GM21619 (cell line): ENCODE results near the gene CEP120.
"Not testable (repeated sequence)": the region's sequence is repeated elsewhere in the genome, so short reads cannot be mapped to it uniquely, and the experiment has no call there.

Experiments used
- ATAC-seq: cut with Tn5 transposase; IDR thresholded peaks from one replicate; pipeline ENCODE4 v1.9.1; 2021; ENCODE audit not compliant: unreplicated experiment

CEP120 gene

GRCh38 chr5:123391009-123391408, 32.2 kb downstream of the CEP120 start:
- ATAC-seq = no peak

- no peak for ATAC-seq
Measured at GRCh38 chr5:123389794-123390193, 33.4 kb downstream of the CEP120 start.

DNA sequence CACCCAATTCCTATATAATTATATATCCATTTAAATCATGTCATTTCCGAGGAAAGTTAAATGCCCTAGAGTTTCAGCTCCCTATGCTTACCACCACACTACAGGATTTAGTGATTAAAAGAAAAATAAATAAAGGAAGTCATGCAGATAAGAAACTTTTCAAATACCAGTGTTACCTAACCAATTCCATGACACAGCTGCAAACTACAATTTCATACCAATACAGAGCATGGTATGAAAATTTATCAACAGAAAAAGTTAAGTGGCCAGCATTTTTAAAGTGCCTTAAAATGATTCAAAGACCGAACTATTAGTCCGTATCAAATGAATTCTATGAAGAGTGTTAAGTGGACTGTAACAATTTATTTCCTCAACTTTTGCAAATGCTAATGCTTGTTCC, 35.9 kb downstream of the CEP120 start:
- ATAC-seq = no peak

DNA sequence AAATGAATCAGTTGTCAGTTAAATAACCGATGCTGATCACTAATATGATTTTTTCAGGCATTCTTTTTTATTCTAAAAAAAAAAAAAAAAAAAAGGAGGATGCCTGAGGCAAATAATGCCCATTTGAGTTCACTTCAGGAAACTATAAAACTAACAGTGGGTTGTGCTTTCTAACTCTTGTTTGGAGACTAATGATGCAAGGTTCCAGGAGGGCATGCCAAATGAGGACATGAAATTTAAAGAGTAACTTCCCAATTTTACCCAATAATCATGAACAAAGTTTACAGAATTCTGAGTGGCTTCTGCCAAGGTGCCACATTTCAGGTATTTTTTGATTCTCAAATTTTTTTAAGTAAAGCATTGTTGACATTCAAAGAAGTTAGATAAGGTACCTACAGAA, 41.0 kb downstream of the CEP120 start:
- no peak for ATAC-seq

DNA sequence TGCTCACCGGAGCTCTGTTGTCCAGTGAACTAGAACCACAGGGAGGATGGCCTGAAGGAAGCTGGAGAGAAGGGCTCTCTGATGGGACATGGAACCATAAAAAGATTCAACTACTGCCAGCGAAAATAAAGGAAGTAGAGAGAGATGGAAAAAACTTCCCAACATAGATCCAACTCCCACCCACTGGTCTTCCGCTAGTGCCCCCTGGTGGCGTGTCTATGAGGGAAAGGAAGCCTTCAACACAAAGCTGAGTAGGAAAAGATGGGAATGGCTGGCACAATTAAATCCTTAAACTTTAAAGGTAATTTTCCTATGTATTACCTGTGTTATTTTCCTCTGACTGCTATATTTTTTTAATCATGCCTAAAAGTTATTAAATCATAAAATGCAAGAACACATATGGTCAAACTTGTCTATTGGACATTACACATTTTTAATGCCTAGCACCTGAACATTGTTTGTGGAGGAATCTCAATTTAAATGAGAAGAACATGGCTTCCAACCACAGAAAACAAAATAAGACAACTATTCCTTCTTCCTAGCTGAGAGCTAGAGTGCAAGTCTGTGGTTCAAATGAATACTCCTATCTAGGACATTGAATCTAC, 51.5 kb downstream of the CEP120 start:
- ATAC-seq = no peak

DNA sequence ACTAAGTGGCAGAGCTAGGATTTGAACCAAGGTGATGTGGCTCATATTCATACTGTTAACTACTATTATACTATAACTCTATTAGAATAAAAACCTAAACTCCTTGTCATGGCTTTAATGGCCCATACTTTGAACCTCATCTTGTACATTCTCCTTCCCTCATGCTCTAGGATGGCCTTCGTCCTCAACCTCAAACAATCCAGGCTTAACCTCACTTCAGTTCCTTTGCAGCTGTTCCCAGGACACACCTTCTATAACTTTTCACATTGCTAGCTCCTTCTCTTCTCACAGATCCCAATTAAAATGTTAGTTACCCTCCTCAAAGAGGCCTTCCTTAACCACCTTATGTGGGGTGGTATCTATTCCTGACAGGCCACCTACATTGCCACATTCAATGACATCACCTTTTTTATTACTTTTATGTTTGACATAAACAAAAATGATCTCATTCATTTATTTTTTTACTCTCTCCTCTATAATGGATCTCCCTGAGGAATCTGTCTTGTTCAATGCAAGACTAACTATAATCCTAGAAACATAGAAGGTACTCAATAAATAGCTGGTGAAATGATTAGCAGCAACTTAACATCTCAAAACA, 53.7 kb downstream of the CEP120 start:
- no peak for ATAC-seq

DNA sequence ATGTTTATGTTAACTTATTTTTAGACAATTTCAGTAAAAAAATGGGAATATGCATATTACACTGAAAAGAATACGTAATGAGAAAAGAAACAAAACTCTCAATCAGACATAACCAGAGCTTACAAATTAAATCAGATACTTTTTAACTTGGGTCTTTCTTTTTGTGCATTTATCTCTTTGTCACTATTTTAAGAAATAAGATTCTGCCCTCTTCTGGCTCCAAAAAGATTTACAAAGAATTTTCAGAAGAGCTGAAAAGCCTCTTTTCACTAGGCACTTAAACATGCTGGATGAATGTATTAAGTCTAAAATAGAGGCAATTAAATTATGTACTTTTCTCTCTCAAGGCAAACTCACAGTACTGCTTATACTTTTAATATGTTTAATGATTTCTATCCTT, 55.5 kb downstream of the CEP120 start:
- no peak for ATAC-seq

GRCh38 chr5:123365156-123365555, 58.0 kb downstream of the CEP120 start:
- ATAC-seq = no peak

GRCh38 chr5:123364441-123365155, 58.6 kb downstream of the CEP120 start:
- ATAC-seq = no peak

- no peak for ATAC-seq
Measured at GRCh38 chr5:123360910-123361309, 62.3 kb downstream of the CEP120 start.

DNA sequence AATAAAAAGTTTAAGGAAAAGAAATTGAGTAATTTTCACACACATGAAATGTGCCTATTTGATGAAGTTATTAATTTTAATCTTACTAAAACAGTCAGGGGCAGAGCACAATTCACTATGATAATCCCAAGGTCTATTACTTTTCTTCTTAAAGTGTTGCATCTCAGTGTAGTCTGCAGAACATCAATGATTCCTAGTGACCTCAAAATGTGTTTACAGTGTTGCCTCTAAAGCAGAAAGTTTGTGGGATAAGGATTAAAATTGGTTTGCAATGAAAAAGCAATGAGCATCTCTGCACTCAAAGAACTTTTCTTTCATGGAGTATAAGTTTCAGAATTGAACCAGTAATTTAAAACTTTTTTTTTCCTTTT, 63.0 kb downstream of the CEP120 start:
- ATAC-seq = no peak

- ATAC-seq = no peak
Measured at GRCh38 chr5:123359454-123360200, 63.6 kb downstream of the CEP120 start.

DNA sequence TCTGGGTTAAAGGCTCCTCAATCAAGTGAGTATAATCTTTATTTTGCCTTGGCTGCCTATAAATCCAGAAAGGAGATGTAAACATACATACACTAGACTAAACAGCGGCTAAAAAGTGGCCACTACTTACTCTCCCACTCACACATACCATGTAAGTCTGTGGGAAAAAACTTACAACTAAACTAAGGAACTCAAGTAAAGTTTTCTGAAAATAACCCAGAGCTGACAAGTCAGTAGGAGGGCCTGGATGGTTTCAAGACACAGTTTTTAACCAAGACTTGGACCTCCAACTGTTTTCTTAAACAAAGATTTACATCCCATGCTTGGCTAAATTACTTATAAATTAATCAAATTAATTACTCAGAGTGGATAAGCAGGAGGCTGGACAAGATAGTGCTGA, 64.5 kb downstream of the CEP120 start:
- no peak for ATAC-seq

GRCh38 chr5:123358304-123358703, 64.9 kb downstream of the CEP120 start:
- no peak for ATAC-seq

- no peak for ATAC-seq
Measured at GRCh38 chr5:123351820-123352219, 71.4 kb downstream of the CEP120 start.

- ATAC-seq = no peak
Measured at GRCh38 chr5:123351240-123351639, 72.0 kb downstream of the CEP120 start.

- ATAC-seq = no peak
Measured at GRCh38 chr5:123350742-123351141, 72.5 kb downstream of the CEP120 start.

GRCh38 chr5:123344816-123345426, 78.3 kb downstream of the CEP120 start:
- no peak for ATAC-seq

DNA sequence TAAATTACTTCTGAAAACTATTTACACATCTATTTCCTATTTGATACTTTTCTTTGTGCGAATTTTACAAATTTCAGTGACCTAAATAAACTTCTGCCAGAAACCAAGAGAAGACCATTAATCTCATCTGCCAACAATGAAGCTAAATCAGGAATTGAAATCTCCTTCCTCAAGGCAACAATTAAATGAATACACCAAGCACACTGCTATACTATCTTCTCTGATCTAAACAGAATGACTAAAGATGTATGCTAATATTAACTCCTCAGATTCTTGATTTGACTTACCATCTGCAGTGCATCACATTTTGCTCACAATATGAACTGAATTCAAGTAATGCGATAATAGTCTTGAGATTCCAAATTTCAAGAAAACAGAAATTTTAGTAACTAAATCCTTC, 82.3 kb downstream of the CEP120 start:
- no peak for ATAC-seq

DNA sequence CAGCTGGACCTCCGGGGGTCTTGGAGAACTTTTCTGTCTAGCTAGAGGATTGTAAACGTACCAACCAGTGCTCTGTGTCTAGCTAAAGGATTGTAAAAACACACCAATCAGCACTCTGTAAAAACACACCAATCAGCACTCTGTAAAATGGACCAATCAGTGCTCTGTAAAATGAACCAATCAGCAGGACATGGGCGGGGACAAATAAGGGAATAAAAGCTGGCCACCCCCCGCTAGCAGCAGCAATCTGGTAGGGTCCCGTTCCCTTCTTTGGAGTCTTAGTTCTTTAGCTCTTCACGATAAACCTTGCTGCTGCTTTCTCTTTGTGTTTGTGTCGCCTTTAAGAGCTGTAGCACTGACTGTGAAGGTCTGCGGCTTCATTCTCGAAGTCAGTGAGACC, 114.8 kb downstream of the CEP120 start:
- ATAC-seq = not testable (repeated sequence)

DNA sequence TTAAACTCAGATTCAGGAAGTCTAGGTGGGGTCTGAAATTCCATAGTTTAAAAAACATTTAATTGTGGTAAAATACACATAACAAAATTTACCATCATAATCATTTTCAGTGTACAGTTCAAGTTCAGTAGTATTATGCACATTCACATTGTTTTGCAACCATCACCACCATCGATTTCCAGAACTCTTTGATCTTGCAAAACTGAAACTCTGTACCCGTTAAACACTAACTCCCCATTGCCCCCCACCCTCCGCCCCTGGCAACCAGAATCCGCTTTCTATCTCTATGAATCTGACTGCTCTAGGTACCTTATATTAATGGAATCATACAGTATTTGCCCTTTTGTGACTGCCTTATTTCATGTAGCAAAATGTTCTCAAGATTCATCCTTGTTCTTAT, 117.5 kb downstream of the CEP120 start:
- ATAC-seq = no peak
